GM19025 (cell line): ENCODE data around the gene VMP1.
A peak's percentile ranks its signal among the peaks of the same experiment; 100 is the strongest.
"Not testable (repeated sequence)": the region's sequence is repeated elsewhere in the genome, so short reads cannot be mapped to it uniquely, and the experiment has no call there.

Experiments
- ATAC-seq: cut with Tn5 transposase; IDR thresholded peaks from one replicate; pipeline ENCODE4 v1.9.1; 2021; ENCODE audit warnings: mild to moderate bottlenecking, low read depth, moderate library complexity; ENCODE audit not compliant: unreplicated experiment

The VMP1 gene

DNA sequence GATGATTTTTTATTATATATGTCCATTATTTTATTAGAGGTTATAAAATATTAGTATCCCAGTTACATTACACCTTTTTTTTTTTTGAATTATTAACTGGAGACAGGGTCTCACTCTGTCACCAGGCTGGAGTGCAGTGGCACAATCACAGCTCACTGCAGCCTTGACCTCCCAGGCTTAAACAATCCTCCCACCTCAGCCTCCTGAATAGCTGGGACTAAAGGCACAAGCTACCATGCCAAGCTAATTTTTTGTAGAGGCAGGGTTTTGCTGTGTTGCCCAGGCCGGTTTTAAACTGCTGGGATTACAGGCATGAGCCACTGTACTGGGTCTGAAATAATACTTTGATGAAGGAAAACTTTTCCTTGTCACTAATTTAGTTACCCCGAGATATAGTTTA, 63.6 kb downstream of the VMP1 start:
- ATAC-seq, result no peak

DNA sequence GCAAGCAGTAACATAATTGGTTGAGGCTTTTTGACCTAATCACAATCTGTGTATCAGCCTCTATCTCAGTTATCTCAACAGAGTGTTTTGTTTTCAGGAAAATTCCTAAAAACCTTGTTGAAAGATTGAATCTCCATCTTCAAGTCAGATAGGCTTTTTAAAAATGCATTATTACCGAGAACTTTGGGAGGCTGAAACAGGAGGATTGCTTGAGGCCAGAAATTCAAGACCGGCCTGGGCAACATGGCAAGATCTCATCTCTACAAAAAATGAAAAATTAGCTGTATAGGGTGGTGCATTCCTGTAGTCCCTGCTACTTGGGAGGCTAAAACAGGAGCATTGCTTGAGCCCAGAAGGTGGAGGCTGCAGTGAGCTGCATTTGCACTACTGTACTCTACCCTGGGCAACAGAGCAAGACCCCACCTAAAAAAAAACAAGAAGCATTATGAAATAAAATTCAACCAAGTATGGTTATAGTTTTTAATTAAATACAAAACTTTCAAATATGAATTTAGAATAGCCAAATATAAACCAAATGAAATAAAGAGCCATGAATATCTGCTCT, 68.4 kb downstream of the VMP1 start:
- ATAC-seq, result no peak

DNA sequence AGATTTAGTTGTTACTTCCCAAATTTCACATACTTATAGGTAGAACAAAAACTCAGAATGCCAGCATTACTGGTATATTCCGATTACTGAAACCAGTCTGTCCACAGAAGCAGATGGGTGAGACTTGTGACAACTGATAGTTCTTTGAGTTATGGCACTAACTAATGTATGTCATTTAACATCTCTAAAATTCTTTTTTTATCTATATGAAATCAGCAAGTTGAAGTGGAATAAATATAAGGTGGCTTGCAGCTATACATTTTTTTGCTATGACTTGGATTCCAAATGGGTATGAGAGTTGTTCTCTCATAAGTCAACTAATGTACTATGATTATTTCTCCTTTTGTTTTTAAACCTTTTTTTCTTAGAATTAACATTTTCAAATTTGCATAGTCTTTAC, 69.1 kb downstream of the VMP1 start:
- no peak for ATAC-seq

DNA sequence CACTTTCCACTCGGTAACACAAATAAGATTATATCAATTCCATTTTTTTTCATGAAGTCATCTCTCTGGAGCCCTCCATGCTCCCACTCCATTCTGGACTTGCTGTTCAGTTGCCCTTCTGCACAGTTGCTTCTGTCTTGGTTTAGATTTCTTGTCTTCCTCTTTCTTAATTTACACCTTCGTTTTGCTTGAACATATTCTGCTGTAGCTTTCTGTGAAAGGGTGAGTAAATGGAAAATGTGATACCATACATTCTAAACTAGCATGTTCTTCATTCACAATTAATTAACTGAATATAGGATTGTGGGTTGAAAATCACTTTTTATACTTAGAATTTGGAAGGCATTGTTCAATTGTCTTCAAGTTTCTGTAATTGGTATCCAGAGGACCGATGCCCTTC, 69.6 kb downstream of the VMP1 start:
- no peak for ATAC-seq

DNA sequence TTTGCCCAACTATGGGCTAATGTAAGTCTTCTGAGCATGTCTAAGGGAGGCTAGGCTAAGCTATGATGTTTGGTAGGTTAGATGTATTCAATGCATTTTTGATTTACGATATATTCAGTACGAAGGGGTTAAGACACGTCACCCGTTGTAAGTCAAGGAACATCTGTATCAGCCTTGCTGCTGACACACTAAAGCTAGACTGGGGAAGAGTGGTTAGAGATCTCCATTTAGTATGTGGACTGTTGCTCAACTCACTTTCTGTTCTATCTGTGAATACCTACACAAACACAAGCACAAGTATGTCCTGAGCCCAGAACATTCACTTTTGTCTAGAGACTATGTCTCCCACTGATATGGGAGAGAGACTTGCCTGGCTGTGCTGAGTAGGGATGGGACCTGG, 71.5 kb downstream of the VMP1 start:
- no peak for ATAC-seq

DNA sequence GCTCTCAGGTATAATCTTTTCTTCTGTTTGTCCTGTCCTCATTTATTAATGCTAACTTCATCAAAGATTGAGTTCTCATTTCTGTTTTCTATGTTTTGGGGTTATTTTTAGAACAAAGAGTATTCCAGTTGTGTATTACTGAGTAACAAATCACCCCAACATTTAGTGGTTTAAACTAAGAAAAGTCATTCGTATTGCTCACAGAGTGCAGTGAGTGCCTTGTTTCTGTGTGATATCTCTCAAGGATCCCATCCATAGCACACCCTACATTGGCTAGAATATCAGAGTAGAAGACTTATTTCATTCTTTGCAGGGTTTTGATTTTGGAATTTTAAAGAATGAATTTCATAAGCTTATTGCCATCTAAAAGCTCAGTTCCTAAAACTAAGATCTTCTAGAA, 72.1 kb downstream of the VMP1 start:
- ATAC-seq, result no peak

DNA sequence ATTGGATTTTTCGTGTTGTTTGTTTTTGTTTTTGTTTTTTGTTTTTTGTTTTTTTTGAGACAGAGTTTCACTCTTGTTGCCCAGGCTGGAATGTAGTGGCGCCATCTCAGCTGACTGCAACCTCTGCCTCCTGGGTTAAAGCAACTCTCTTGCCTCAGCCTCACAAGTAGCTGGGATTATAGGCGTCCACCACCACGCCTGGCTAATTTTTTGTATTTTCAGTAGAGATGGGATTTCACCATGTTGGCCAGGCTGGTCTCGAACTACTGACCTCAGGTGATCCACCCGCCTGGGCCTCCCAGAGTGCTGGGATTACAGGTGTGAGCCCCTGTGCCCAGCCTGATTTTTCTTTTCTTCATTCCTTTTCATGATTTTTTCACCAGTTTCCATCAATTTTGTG, 73.1 kb downstream of the VMP1 start:
- not testable (repeated sequence) for ATAC-seq

DNA sequence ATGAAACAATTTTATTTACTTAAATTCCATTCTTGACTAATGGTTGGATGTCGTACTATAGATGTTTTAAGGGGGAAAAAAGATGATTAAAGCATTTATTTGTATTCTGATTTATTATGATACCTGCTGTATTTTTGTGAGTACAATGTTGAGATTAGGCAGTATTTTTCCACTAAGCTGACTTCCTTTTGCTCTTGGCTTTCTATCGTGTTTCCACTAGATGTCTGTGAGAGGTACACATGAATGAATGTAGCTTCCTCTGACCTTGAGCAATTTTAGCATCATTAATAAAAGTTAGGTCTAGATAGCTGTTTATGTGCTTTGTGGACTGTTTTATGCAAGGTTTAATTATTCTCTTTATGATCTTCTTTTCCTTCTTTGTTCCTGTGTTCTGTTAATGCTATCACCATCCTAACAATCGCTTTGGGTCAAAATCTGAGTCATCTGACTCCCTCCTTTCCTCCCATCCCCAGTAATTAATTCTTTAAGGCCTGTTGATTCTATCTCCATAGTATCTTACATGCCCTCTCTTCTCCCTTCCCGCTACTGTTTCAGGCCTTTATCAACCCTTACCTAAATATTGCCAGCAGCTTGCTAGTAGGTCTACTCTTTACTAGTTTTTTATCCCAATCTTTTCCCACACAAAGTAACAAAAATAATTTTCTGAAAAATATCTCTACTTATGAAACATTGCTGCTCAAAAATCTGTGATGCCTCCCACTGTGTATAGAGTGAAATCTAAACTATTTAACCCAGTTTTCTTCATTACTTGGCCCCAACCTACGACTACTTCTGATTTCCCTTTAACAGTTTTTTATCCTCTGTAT, 76.0 kb downstream of the VMP1 start:
- no peak for ATAC-seq

DNA sequence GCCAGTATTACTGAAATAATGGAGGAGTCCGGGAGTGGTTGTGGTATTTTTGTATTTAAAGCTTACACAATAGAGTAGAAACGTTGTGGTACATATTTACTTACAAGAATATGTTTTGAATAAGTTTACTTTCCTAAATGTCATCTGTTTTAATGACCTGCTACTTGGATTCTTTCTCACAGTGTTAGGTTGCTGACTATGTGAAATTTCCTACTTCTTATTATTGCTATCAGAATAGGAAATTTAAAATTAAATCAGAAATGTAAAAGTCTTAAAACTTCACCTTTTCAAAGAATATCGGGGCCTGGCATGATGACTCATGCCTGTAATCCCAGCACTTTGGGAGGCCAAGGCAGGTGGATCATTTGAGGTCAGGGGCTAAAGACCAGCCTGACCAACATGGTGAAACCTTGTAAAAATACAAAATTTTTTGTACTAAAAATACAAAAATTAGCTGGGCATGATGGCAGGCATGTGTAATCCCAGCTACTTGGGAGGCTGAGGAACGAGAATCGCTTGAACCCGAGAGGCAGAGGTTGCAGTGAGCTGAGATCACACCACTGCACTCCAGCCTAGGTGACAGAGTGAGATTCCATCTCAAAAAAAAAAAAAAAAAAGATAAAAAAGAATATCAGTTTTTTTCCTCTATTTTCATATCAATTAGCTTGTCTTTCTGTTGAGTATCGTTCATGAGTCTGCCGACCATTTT, 77.8 kb downstream of the VMP1 start:
- ATAC-seq, result no peak

DNA sequence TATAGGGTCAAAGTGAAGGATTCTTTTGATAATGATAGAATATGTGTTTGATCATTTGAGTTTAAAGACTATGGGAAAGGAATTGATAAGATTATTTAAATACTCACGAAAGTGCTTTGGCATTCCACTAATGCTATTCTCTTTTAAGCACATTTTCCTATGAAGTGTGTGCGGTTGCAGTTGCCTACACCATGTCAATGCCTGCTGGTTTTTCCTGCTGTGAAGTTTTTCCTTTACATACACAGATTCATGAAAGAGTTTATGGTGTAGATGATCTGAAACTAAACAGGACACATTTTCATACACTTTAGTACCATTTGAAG, 78.7 kb downstream of the VMP1 start:
- no peak for ATAC-seq

DNA sequence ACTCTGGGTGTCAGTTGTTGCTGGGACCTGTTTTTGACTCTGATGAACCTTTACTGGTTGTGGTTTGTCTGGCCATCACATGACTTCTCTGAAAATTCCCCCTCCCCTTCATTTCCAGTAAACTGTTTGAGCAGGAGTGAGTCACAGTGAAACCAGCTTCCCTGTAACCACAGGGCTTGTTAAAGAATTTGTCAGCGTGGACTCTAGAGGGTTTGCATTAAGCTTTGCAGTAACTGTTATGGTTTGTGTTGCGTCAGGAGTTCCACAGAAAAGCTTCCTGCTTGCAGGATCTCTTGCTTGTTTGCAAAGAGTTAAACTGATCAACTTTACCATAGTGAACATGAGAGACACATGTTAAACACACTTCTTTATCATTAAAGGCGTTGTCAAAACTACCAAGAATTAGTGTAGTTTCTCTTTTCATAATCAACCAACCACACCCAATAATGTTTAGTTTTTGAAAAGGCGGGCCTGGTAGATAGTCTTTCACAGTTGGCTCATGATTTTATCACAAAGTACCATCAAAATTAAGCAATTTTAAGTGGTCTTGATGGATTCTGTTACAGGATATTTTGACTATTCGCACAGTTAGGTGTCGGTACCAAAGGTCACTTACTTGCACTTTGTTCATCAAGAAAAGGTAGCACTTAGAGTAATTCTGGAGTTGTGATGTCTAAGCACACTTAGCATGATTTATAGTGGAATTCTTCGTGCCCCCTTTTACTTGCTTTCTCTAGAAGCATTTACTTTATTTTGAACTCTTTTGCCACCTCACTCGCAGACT, 79.3 kb downstream of the VMP1 start:
- ATAC-seq, result peak; percentile 84

DNA sequence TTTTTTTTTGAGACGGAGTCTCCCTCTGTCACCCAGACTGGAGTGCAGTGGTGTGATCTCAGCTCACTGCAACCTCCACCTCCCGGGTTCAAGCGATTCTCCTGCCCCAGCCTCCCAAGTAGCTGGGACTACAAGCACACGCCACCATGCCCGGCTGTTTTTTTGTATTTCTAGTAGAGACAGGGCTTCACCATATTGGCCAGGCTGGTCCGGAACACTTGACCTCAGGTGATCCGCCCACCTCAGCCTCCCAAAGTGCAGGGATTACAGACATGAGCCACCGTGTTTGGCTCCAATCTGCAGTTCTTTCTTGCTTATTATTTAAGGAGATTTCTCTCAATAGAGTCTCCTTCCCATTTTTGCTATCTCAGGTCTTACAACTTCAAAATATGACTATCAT, 82.4 kb downstream of the VMP1 start:
- ATAC-seq, result not testable (repeated sequence)

DNA sequence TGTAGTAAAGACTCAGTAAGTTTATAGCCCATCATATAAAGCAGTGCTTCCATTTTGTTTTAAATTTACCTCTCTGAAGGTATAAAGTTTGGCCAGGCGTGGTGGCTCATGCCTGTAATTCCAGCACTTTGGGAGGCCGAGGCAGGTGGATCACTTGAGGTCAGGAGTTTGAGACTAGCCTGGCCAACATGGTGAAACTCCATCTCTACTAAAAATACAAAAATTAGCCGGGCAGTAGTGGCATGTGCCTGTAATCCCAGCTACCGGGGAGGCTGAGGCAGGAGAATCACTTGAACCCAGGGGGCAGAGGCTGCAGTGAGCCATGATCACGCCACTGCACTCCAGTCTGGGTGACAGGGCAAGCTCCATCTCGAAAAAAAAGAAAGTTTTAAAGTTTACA, 83.0 kb downstream of the VMP1 start:
- not testable (repeated sequence) for ATAC-seq

DNA sequence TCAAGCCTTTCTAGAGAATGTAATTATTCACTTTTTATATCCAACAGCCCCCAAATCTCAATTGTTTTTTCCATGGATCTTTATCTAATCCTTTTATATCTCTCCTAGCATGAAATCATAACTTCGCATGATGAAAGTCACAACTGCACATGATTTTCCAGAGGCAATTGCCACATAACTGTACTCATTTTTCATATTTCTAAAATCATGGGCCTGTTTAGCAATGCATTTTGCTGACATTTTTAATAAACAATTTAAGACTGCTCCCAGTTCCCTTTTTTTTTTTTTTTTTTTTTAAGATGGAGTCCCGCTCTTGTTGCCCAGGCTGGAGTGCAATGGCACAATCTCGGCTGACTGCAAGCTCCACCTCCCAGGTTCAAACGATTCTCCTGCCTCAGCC, 83.5 kb downstream of the VMP1 start:
- ATAC-seq, result no peak

DNA sequence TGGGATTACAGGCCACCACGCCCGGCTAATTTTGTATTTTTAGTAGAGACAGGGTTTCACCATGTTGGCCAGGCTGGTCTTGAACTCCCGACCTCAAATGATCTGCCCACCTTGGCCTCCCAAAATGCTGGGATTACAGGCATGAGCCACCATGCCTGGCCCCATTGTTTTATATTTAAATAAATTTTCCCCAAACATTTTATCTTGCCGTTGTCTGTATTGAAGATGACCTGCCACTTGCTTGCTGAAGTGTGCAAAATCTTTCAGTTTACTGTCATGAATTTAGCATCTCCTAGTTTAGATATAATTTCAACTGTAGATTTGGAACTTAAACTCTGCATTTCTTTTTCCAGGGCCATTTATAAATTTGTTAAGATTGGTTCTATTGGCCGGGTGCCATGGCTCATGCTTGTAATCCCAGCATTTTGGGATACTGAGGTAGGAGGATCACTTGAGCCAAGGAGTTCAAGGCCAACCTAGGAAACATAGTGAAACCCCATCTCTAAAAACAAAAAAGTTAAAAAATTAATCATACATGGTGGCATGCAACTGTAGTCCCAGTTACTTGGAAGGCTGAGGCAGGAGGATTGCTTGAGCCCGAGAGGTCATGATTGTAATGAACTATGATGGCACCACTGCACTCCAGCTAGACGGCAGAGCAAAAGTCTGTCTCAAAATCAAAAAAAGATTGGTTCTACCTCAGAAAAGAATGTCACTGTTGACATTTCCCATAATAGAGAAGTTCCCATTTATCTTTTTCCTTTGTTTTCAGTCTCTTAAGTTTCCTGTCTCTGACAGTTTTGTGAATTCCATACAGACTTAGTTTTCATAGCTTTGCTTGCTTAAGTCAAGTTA, 84.4 kb downstream of the VMP1 start:
- ATAC-seq, result no peak

DNA sequence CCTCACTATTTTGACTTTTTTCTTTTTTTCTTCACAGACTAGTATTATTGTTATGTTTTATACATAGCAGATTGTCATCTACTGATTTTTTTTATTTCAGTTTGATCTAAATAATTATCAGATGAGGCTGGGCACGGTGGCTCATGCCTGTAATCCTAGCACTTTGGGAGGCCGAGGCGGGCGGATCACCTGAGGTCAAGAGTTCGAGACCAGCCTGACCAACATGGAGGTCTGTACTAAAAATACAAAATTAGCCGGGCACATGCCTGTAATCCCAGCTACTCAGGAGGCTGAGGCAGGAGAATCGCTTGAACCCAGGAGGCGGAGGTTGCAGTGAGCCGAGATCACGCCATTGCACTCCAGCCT, 85.0 kb downstream of the VMP1 start:
- ATAC-seq, result not testable (repeated sequence)

DNA sequence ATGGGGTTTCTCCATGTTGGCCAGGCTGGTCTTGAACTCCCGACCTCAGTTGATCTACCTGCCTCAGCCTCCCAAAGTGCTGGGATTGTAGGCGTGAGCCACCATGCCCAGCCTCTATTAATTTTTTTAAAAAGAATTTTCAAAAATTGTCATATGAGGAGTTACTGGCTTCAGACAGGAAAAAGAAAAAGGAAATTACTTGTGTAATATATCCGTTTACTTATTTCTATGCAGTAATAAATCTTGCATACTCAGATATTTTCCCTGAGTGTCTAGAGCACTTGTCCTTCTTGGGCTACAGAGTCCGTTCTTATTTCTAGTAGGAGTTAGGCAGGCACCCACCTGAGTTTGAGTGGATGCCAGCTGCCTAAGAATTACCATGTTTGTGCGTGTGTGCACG, 85.8 kb downstream of the VMP1 start:
- ATAC-seq, result no peak

DNA sequence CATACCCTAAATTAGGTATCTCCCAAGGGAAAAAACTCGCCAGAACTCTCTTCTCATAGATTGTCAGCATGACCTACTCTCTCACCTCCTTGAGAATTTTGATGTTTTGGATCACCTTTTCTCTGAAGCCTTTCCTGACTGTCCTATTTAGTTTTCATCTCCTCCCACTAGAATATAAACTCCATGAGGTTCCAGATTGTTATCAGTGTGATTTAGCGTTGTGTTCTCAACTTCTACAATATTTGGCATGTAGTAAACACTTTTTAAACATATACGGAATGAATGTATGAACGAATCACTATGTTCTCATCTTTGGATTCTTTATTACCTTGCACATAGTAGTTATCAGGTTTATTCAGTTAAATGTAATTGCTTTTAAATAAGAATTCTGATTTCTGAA, 88.7 kb downstream of the VMP1 start:
- ATAC-seq, result no peak

DNA sequence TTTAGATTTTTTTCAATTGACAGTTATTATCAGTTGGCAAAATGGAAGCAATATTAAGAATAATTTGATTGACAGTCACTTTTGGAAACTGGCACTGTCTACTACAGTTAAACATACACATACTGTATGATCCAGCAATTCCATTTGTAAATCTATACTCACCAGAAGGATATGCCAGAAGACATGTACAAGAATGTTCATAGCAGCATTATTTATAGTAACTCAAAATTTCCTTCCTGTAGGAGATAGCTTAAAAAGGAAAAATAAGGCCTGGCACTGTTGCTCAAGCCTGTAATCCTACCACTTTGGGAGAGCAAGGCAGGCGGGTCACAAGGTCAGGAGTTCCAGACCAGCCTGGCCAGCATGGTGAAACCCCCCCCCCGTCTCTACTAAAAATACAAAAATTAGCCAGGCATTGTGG, 89.3 kb downstream of the VMP1 start:
- ATAC-seq, result no peak

DNA sequence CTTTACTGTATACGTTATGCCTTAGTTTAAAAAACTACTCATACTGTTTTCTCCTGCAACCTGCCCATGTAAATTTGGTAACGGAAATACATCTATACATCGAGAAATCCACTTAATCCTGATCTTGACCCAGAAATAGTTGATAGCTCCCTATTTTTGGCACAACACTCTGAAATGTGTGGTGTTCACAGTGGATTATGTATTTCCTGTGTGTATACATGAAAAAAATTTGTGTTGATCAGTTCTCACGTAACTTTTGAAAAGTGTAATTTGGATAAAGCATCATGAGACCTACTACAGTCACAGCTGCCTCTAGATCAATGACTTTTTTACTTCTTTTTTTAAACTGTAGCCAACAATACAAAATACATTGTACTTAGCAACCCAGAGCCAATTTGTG, 90.7 kb downstream of the VMP1 start:
- no peak for ATAC-seq
